ENCODE data around the gene RBBP8NL.

DNA sequence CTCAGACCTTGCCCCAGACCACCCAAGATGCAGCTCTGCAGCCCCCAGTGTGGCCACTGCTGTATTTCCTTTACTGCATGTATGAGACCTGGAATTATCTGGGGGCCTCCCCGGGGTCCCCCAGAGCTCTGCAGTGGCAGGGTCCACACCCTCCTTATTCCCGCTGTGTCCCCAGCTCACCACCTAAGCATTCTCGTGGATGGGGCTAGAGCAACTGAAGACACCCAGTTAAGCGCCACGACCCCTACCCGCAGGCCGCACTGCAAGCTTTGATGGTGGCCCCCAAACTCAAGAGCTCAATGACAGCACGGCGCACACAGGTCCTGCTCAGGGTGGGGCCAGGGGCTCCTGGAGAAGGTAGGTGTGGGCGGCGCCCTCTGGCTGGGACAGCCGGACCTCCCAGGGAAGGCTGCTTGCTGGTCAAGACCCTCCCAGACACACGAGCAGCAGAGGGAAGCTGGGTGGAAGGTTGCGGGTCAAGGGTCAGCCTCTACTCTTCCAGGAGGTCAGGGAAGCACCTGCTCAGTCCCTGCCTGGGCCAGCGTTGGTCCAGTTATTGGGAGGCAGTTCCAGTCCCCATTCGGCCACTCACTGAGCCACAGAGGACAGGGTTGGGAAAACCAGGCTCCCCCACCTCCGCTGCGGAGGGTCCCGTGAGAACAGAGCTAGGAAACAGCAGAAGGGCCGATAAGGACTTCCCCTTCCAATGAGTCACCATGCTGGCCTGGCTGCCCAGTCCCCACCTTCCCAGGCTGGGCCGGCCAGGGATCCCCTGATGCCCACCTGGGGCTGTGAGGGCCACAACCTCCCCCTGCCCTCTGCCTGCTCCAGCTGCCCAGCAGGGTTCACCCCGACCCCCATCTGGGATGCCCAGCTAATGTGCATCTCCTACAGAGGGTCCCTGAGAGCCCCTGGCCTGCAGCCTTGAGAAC, 63.2 kb downstream of the RBBP8NL start:
- TF ChIP-seq CTCF (conservative IDR thresholded peaks at IDR 0.05 in 1 of 2, IDR thresholded peaks at IDR 0.05 in 1 of 2; ENCODE audit: extremely low read depth in 1 of 2, insufficient read depth in 1 of 2, low read depth in 1 of 2, low read length in 2 of 2) (no peak), EZH2 (IDR thresholded peaks at IDR 0.05; ENCODE audit: borderline replicate concordance, low read length) (no peak)

Data from mammary epithelial cell (primary cell).